IPS DF 19.7 (cell line): ENCODE data around the gene COL27A1.

ENCODE experiments used
- DNase-seq: peaks from one replicate; pipeline ENCODE4 v3.0.0-alpha.2; 2013; ENCODE audit warnings: low read depth, low spot score

COL27A1 gene

DNA sequence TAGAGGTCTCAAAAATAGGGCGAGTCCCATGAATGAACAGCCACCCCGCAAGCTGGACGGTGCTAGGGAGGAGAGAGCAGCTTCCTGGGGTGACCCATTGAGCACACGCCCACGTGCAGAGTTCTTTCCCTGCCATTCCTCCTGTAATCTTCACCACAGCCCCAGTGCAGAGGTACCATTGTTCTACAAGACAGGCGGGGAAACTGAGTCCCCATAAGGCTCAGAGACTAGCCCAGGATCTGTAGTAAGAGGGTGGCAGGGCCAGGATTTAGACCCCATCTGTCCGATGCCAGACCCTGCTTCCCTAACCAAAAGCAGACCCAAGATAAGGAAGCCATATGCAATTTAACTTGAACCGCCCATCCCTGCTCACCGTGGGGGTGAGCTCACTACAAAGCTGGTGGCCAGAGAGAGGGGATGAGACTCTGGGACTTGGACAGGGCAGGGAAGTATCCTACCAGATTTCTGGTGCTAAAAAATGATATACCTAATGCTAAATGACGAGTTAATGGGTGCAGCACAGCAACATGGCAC, 130.9 kb downstream of the COL27A1 start:
- no peak for DNase-seq

DNA sequence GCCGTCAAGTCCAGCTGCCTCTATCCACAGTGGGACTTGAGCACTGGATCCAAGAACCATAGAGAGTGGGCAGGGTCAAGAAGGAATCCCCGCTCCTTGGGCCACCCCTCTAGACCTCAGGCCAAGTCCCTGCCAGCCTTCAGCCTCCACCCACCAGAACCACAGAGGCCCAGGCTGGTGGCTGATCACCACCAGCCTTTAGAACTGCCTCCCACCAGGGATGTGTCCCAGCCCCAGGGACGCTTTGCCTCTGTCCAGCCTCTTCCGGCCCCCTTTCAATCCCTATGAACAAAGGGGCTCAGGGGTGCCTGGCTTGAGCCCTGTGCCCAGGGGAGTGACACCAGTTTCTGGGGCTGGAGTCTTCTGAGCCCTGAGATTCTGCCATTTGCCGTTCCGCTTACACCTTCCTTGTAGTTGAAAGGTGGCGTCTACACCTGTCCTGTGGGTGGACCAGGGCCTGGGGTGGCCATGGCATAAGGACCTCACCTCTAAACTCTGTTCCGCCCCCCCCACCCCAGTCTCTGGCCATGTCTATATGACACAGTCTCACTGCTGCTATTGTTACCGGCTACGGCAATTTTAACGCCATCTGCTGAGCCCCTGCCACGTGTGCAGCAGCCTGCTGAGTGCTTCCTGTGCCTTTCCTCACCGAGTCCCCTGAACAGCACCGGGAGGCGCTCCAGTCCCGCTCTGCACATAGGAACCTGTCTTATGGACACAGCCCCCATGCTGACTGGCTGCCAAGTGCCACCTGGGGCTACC, 131.8 kb downstream of the COL27A1 start:
- no peak for DNase-seq

- no peak for DNase-seq
These were observed 132.4 kb downstream of the COL27A1 start for GRCh38 chr9:114287763-114288192.

- DNase-seq = no peak
These were observed 133.1 kb downstream of the COL27A1 start for GRCh38 chr9:114288193-114289091.

- DNase-seq = no peak
These were observed 133.8 kb downstream of the COL27A1 start for GRCh38 chr9:114289106-114289505.

GRCh38 chr9:114289571-114290481, 134.5 kb downstream of the COL27A1 start:
- DNase-seq = no peak

GRCh38 chr9:114290561-114290986, 135.2 kb downstream of the COL27A1 start:
- DNase-seq = no peak

GRCh38 chr9:114291064-114291474, 135.7 kb downstream of the COL27A1 start:
- DNase-seq = no peak

DNA sequence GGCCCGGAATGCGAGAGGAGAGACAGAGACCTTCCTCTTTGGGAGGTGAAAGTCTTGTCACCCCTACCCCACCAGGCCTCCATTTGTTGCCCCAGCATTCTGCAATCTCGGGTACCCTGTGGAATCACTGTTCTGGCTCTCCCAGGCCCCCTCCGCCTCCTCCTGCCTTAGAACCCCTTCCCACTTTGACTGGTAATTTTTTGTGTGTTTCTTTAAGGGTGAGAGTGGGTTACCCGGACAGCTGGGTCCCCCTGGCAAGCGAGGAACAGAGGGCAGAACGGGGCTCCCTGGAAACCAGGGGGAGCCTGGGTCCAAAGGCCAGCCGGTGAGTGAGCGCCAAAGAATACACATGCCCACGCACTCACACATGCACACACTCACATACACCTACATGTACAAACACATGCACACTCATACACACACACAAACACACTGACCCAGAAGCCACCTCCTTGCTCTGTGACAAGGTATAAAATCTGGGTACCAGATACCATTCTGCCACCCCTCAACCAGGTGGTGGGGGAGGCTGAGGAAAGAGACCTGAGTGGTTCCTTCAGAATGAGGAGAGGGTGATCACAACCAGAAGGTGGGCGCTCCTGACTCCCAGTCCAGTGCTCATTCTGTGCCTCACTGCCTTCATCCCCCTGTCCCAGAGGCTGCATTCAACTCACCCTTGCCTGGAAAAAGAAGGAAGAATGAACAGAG, 136.7 kb downstream of the COL27A1 start:
- DNase-seq = no peak

DNA sequence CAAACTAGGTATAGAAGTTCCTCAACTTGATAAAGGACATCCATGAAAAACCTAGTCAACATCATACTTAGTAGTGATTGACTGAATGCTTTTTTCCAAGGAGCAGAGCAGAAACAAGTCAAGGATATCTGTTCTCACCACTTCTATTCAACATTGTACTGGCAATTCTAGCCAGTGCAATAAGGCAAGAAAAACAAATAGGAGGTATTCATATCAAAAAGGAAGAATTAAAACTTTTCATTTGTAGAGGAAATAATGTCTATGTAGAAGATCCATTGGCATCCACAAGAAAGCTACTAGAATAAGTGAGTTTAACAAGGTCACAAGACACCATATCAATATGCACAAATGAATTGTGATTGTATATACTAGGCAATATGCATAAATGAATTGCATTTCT, 139.3 kb downstream of the COL27A1 start:
- no peak for DNase-seq

- DNase-seq = no peak
These were observed 141.0 kb downstream of the COL27A1 start for GRCh38 chr9:114296338-114296737.

DNA sequence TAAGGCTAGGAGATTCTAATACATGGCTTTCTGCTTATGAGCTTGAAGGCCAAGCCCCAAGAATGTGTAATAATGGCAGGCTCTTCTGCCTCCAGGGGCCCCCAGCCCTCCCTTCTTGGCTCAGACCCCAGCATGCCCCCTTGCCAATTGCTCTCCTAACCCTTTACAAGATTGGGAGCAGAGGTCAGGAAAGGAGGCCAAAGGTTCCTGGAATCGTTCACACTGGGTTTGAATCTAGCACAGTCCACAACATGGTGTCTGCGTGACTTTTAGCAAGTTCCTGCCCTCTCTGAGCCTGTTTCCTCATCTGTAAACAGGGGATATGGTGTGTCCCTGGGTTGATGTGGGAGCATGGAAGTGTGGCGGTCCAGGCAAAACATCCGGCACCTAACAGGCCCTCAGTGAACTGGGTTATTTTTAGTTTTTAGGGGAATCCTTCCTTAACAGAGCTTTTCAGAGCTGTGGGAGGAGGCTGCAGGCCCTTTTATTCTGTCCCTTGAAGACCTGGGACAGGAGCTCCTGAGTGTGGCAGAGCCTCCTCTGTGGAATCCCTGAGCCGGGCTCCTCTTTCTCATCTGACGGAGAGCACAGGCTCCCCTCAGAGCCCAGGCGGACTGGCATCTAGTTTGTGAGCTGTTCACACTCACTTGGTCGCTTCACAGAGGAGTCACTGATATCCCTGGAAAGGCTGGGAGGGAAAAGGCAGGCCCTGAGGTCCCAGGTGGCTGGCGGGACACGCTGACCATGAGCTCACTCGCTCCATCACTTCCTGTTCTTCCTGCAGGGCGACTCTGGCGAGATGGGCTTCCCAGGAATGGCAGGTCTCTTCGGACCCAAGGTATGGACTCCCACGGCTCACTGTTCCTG, 144.2 kb downstream of the COL27A1 start:
- no peak for DNase-seq

DNA sequence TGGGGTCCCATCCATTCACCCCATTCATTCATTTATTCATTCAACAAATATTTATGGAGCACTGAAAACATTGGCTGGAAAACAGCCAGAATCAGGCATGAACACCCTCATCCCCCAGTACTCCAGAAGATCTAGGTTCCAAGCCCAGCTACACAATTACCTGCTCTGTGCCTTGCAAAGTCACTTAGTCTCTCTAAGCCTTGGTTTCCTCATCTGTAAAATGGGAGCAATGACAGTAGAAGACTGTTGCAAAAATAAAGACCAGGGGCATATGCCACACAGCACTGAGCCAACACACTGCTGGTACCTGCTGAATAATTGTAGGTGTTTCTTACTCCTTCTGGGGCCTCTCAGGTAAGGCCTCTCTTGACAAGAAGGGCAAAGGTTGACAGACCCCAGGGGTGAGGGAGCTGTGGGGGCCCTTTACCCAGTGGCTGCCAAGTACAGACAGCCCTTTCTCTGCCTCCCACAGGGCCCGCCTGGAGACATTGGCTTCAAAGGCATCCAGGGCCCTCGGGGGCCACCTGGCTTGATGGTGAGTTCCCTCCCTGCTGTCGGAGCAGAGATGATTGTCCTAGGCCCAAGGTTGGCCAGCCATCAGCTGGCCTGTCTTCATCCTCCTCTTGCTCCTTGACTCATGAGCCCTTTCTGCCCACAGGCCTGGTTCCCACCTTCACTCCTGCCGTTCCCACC, 145.0 kb downstream of the COL27A1 start:
- no peak for DNase-seq

DNA sequence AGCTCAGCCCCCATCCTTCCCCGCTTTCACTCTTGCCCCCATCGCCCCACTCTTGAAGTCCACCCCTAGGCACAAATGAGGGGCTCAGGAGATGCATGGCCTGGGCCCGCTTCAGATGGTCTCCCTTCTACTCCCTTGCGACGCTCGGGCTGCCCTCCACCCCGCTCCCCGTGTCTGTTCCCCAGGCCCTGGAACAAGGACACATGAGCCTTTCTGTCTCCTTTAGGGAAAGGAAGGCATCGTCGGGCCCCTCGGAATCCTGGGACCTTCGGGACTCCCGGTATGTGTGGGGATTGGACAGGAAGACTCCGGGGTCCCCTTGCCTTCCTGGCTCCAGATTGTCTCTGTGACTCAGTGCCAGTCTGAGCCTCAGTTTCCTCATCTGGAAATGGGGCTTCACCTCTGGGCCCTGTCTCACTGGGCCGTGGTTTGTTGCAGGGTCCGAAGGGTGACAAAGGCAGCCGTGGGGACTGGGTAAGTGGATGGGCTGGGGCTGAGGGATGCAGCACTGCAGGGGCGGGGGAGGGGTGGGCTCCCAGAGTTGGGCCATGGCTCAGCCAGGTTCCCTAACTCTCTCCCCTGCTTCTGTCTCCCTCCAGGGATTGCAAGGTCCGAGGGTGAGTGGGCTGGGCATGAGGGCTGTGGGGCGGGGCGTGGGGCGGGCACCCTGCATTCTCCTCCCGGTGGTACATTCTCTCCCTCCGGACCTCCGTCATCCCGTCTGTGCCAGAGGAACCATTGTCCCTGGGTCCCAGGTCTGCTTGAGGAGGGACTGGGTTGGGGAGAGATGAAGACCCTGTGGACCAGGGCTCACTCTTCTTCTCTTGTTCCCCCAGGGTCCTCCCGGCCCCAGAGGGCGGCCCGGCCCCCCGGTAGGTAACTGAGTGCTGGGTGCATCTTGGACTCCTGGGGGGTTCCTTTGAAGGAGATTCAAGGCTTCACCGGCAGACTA, 145.8 kb downstream of the COL27A1 start:
- DNase-seq = no peak

GRCh38 chr9:114301798-114302565, 146.6 kb downstream of the COL27A1 start:
- DNase-seq = no peak

GRCh38 chr9:114302727-114303126, 147.4 kb downstream of the COL27A1 start:
- no peak for DNase-seq

DNA sequence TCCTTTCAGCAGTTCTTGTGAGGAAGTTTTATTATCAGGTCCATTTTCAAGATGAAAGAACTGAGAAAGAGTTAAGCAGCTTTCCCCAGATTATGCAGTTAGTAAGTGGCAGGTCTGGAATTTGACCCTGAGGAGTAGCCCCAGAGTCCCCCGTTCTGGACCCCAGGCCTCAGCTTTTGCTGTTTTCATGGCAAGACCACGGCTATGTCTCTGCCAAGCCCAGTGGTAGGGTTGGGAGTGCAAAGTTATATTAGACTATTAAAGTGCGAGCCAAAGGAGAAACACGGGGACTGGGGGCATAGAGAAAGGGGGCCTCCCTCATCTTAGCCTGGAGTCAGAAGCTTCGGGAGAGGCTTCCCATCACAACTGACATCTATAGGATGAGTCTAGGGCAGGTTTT, 148.2 kb downstream of the COL27A1 start:
- no peak for DNase-seq
